ENCODE results near the gene ANKRD13B.

ANKRD13B gene

GRCh38 chr17:29595943-29596774, 3.2 kb downstream of the ANKRD13B start:
- DNase-seq: no peak

GRCh38 chr17:29596811-29597210, 3.9 kb downstream of the ANKRD13B start:
- no peak for DNase-seq

- no peak for DNase-seq
Measured at GRCh38 chr17:29597361-29598172, 4.6 kb downstream of the ANKRD13B start.

GRCh38 chr17:29603109-29603674, 10.3 kb downstream of the ANKRD13B start:
- no peak for DNase-seq

GRCh38 chr17:29607557-29608195, 14.7 kb downstream of the ANKRD13B start:
- DNase-seq: no peak

GRCh38 chr17:29608986-29609385, 16.1 kb downstream of the ANKRD13B start:
- DNase-seq: no peak

GRCh38 chr17:29610395-29610794, 17.5 kb downstream of the ANKRD13B start:
- DNase-seq: no peak

GRCh38 chr17:29611351-29612093, 18.6 kb downstream of the ANKRD13B start:
- no peak for DNase-seq

- no peak for DNase-seq
Measured at GRCh38 chr17:29612094-29612403, 19.1 kb downstream of the ANKRD13B start.

- DNase-seq: no peak
Measured at GRCh38 chr17:29612404-29613280, 19.7 kb downstream of the ANKRD13B start.

- peak; percentile 87 for DNase-seq
Measured at GRCh38 chr17:29613352-29613837, 20.5 kb downstream of the ANKRD13B start.

- no peak for DNase-seq
Measured at GRCh38 chr17:29613856-29614255, 20.9 kb downstream of the ANKRD13B start.

GRCh38 chr17:29614349-29615047, 21.6 kb downstream of the ANKRD13B start:
- DNase-seq: no peak

- peak; percentile 79 for DNase-seq
Measured at GRCh38 chr17:29615048-29615385, 22.1 kb downstream of the ANKRD13B start.

GRCh38 chr17:29615492-29616299, 22.8 kb downstream of the ANKRD13B start:
- peak; percentile 78 for DNase-seq

- no peak for DNase-seq
Measured at GRCh38 chr17:29616300-29617048, 23.5 kb downstream of the ANKRD13B start.

- peak; percentile 88 for DNase-seq
Measured at GRCh38 chr17:29617125-29617480, 24.2 kb downstream of the ANKRD13B start.

GRCh38 chr17:29617481-29618271, 24.7 kb downstream of the ANKRD13B start:
- peak; percentile 86 for DNase-seq

Measured in central memory CD4-positive, alpha-beta T cell (primary cell).